PC-9 (cell line): ENCODE measurements around the gene FGD2.

ENCODE experiments used
- CTCF ChIP-seq: fragments of 200-600 bp; sonication (generic); conservative IDR thresholded peaks from 2 replicates; pipeline ENCODE4 v1.6.1; 2017; ENCODE audit warnings: mixed run types, antibody characterized with exemption, mild to moderate bottlenecking, moderate library complexity
- EZH2 ChIP-seq: fragments of 200-600 bp; sonication (generic); IDR thresholded peaks from 2 replicates; pipeline ENCODE4 v1.8.0; 2017; ENCODE audit warnings: antibody characterized with exemption, low read depth

GRCh38 chr6:36980876-36981619 is 24.4 kb upstream of the FGD2 start:
- no peak for TF ChIP-seq CTCF
- TF ChIP-seq EZH2: no peak
